HUDEP-2 (cell line): ENCODE measurements around the gene FOXM1.

ENCODE experiments used
- DNase-seq, 76 experiments: peaks; one replicate each; lab custom pipeline; 2025; ENCODE audit not compliant: unreplicated experiment in 76 of 76; lab: John Stamatoyannopoulos, UW

The FOXM1 gene

GRCh38 chr12:2841056-2841650 lies 35.8 kb downstream of the FOXM1 start:
- peak in 71 of 76 experiments; percentile 8 to 85 (median 50) for DNase-seq

GRCh38 chr12:2836574-2836973 lies 40.4 kb downstream of the FOXM1 start:
- no peak for DNase-seq

GRCh38 chr12:2835691-2836403 lies 41.1 kb downstream of the FOXM1 start:
- no peak for DNase-seq

- no peak for DNase-seq
These were observed 42.1 kb downstream of the FOXM1 start, which contains the start of gene NRIP2 for GRCh38 chr12:2834581-2835491. Gene NRIP2, minus strand, starts transcription at chr12:2835035. Its CDS starts 52 bp downstream, at chr12:2834983.

GRCh38 chr12:2833810-2834209 lies 43.2 kb downstream of the FOXM1 start:
- no peak for DNase-seq

- no peak for DNase-seq
These were observed 43.6 kb downstream of the FOXM1 start for GRCh38 chr12:2833327-2833726.

- no peak for DNase-seq
These were observed 44.3 kb downstream of the FOXM1 start for GRCh38 chr12:2832550-2833127.

- DNase-seq = no peak
These were observed 47.7 kb downstream of the FOXM1 start for GRCh38 chr12:2829275-2829674.

- DNase-seq = no peak
These were observed 50.1 kb downstream of the FOXM1 start for GRCh38 chr12:2826721-2827515.

- no peak for DNase-seq
These were observed 50.9 kb downstream of the FOXM1 start for GRCh38 chr12:2826036-2826435.

GRCh38 chr12:2825132-2825531 lies 51.8 kb downstream of the FOXM1 start:
- no peak for DNase-seq

GRCh38 chr12:2824541-2824940 lies 52.4 kb downstream of the FOXM1 start:
- no peak for DNase-seq

- DNase-seq = no peak
These were observed 53.5 kb downstream of the FOXM1 start for GRCh38 chr12:2823483-2823882.

GRCh38 chr12:2820432-2820831 lies 56.5 kb downstream of the FOXM1 start:
- no peak for DNase-seq

- DNase-seq = no peak
These were observed 57.2 kb downstream of the FOXM1 start for GRCh38 chr12:2819810-2820209.

GRCh38 chr12:2813214-2814185 lies 63.5 kb downstream of the FOXM1 start:
- peak in 65 of 76 experiments; percentile 4 to 74 (median 48) for DNase-seq

- DNase-seq = peak; percentile 25 to 99 (median 95)
These were observed 64.4 kb downstream of the FOXM1 start, which contains the start of gene ITFG2 for GRCh38 chr12:2812290-2813213. Gene ITFG2, plus strand, starts transcription at chr12:2812668. Its CDS starts 93 bp downstream, at chr12:2812761.

- no peak for DNase-seq
These were observed 65.2 kb downstream of the FOXM1 start for GRCh38 chr12:2811801-2812200.
